HG03045 (cell line): ENCODE measurements around the gene TRAPPC11.

Source experiments
- ATAC-seq: cut with Tn5 transposase; IDR thresholded peaks from one replicate; pipeline ENCODE4 v1.9.1; 2021; ENCODE audit warnings: mild to moderate bottlenecking, moderate library complexity; ENCODE audit not compliant: unreplicated experiment

The TRAPPC11 gene

GRCh38 chr4:183636923-183637322, 22.2 kb upstream of the TRAPPC11 start:
- ATAC-seq, result no peak

GRCh38 chr4:183637461-183637860, 21.6 kb upstream of the TRAPPC11 start:
- no peak for ATAC-seq

- no peak for ATAC-seq
These were observed 20.7 kb upstream of the TRAPPC11 start for GRCh38 chr4:183638436-183638835.

- no peak for ATAC-seq
These were observed 19.8 kb upstream of the TRAPPC11 start for GRCh38 chr4:183639291-183639690.

- ATAC-seq, result no peak
These were observed 13.8 kb upstream of the TRAPPC11 start for GRCh38 chr4:183645326-183645725.

GRCh38 chr4:183657564-183657963, 1.5 kb upstream of the TRAPPC11 start:
- ATAC-seq, result no peak

GRCh38 chr4:183658362-183659028, 598 bp upstream of the TRAPPC11 start:
- ATAC-seq, result peak; percentile 30

GRCh38 chr4:183659872-183660242, 764 bp downstream of the TRAPPC11 start:
- ATAC-seq, result no peak

- no peak for ATAC-seq
These were observed 7.0 kb downstream of the TRAPPC11 start for GRCh38 chr4:183666088-183666487.

GRCh38 chr4:183670251-183670650, 11.2 kb downstream of the TRAPPC11 start:
- ATAC-seq, result no peak

GRCh38 chr4:183670960-183671555, 12.0 kb downstream of the TRAPPC11 start:
- no peak for ATAC-seq

- ATAC-seq, result no peak
These were observed 15.1 kb downstream of the TRAPPC11 start for GRCh38 chr4:183674153-183674552.

GRCh38 chr4:183675625-183676024, 16.5 kb downstream of the TRAPPC11 start:
- ATAC-seq, result no peak

- no peak for ATAC-seq
These were observed 22.0 kb downstream of the TRAPPC11 start for GRCh38 chr4:183681119-183681518.

- ATAC-seq, result no peak
These were observed 27.4 kb downstream of the TRAPPC11 start for GRCh38 chr4:183686461-183686860.

GRCh38 chr4:183688216-183688615, 29.1 kb downstream of the TRAPPC11 start:
- no peak for ATAC-seq

- no peak for ATAC-seq
These were observed 31.9 kb downstream of the TRAPPC11 start for GRCh38 chr4:183691006-183691405.

- ATAC-seq, result no peak
These were observed 32.8 kb downstream of the TRAPPC11 start for GRCh38 chr4:183691897-183692296.

GRCh38 chr4:183698909-183699308, 39.8 kb downstream of the TRAPPC11 start:
- ATAC-seq, result no peak

- no peak for ATAC-seq
These were observed 41.3 kb downstream of the TRAPPC11 start for GRCh38 chr4:183700407-183700806.

GRCh38 chr4:183702492-183702891, 43.4 kb downstream of the TRAPPC11 start:
- ATAC-seq, result no peak

- ATAC-seq, result no peak
These were observed 55.5 kb downstream of the TRAPPC11 start for GRCh38 chr4:183714626-183715025.

- no peak for ATAC-seq
These were observed 57.2 kb downstream of the TRAPPC11 start for GRCh38 chr4:183716302-183716701.
